K562 (cell line): ENCODE results near the gene PSMB11. TPM values are rescaled to one million over a fixed set of nuclear protein-coding genes. Genes with fewer than 3 reads are reported as not detected.

ENCODE experiments used
- ATAC-seq: fragments of 200-7000 bp; cut with Tn5 transposase; 3 replicates; pipeline ENCODE4 v1.9.1; 2020; ENCODE audit warnings: moderate library complexity
- BruUV-seq: library from RNA; stranded (reverse); fragments of 400-500 nt; replicated peaks from 2 replicates; lab custom pipeline; 2021; lab: Mats Ljungman, UMichigan
- CTCF ChIA-PET: fragments of 300-600 bp; formaldehyde crosslinking; extraction: SDS; loops from one replicate; lab custom pipeline; 2021; ENCODE audit warnings: low intra/inter-chr PET ratio; lab: Yijun Ruan, JAX
- POLR2A ChIA-PET: fragments of 300-600, 350-650 bp; sonication (Branson Sonifier 250); formaldehyde crosslinking; extraction: SDS; loops from one replicate; lab custom pipeline; 2021; ENCODE audit warnings: antibody characterized with exemption, inconsistent platforms; lab: Yijun Ruan, JAX
- DNase-seq, 4 experiments: peaks; one replicate each; pipeline versions ENCODE4 v3.0.0 to v3.0.0-alpha.2; 2011 to 2018; ENCODE audit warnings: low spot score in 3 of 4, mixed read lengths in 3 of 4; ENCODE audit errors: extremely low read depth in 1 of 4
- FAIRE-seq: peaks from 2 replicates; lab custom pipeline; 2011; peaks lifted over from hg19 to GRCh38; lab: Jason Lieb, UNC
- H2AFZ ChIP-seq: 2 replicates; pipeline ENCODE4 v1.6.0; 2011; ENCODE audit warnings: low read depth, low read length, control low read depth, inconsistent platforms
- H3K27ac ChIP-seq: fragments of 200-600 bp; 3 replicates; pipeline ENCODE4 v1.8.0; 2011; ENCODE audit warnings: low read depth, mild to moderate bottlenecking, control low read depth, inconsistent platforms, low read length, moderate library complexity, mixed read lengths; ENCODE audit errors: extremely low read depth
- H3K27me3 ChIP-seq, 2 experiments: fragments of 300-600 bp in 1 of 2; 2 replicates in 1 of 2; 3 replicates in 1 of 2; pipeline versions ENCODE4 v1.6.0 to v1.8.0; 2011; ENCODE audit warnings: inconsistent platforms in 2 of 2, low read length in 2 of 2, mild to moderate bottlenecking in 1 of 2, mixed read lengths in 1 of 2, moderate library complexity in 1 of 2; ENCODE audit not compliant: control insufficient read depth in 2 of 2, insufficient read depth in 2 of 2
- H3K36me3 ChIP-seq: fragments of 300-600 bp; 3 replicates; pipeline ENCODE4 v1.8.0; 2011; ENCODE audit warnings: mild to moderate bottlenecking, low read length, inconsistent platforms; ENCODE audit not compliant: control insufficient read depth, insufficient read depth
- H3K4me1 ChIP-seq, 2 experiments: fragments of 200-600 bp in 1 of 2; replicated peaks in 1 of 2; 2 replicates in 1 of 2; 3 replicates in 1 of 2; pipeline versions ENCODE4 v1.5.1 to v1.8.0; 2011; ENCODE audit warnings: inconsistent platforms in 2 of 2, low read length in 2 of 2, mild to moderate bottlenecking in 1 of 2, mixed read lengths in 1 of 2, moderate library complexity in 1 of 2; ENCODE audit not compliant: control insufficient read depth in 2 of 2, insufficient read depth in 2 of 2
- H3K4me2 ChIP-seq: 2 replicates; pipeline ENCODE4 v1.6.1; 2011; ENCODE audit warnings: low read length, control low read depth, inconsistent platforms, mixed read lengths; ENCODE audit not compliant: insufficient read depth
- H3K4me3 ChIP-seq: fragments of 200-600 bp; sonication (generic), shearing (Covaris generic); 2 replicates; pipeline ENCODE4 v1.5.1; 2016; ENCODE audit warnings: control low read depth, inconsistent platforms
- H3K79me2 ChIP-seq: fragments of 200-600 bp; 3 replicates; pipeline ENCODE4 v1.8.0; 2011; ENCODE audit warnings: low read length, inconsistent platforms; ENCODE audit not compliant: control insufficient read depth, insufficient read depth
- H3K9ac ChIP-seq, 2 experiments: 2 replicates each; pipeline versions ENCODE4 v1.6.0 to v1.6.1; 2011; ENCODE audit warnings: low read depth in 2 of 2, low read length in 2 of 2, control low read depth in 1 of 2, inconsistent platforms in 1 of 2, mild to moderate bottlenecking in 1 of 2, mixed read lengths in 1 of 2; ENCODE audit not compliant: insufficient read depth in 1 of 2
- H3K9me1 ChIP-seq: one replicate; pipeline ENCODE4 v1.6.0; 2011; ENCODE audit warnings: inconsistent platforms, mild to moderate bottlenecking, low read length, moderate library complexity; ENCODE audit not compliant: control insufficient read depth, insufficient read depth
- H3K9me3 ChIP-seq: replicated peaks from 2 replicates; pipeline ENCODE4 v1.5.1; 2011; ENCODE audit warnings: low read depth, low read length, inconsistent platforms; ENCODE audit not compliant: control insufficient read depth, insufficient read depth
- H4K20me1 ChIP-seq: replicated peaks from 2 replicates; pipeline ENCODE4 v1.6.1; 2011; ENCODE audit warnings: low read length, inconsistent platforms, mixed read lengths; ENCODE audit not compliant: control insufficient read depth, insufficient read depth
- ESRRA ChIP-seq: fragments of 450-650 bp; IDR thresholded peaks from 2 replicates; pipeline ENCODE4 v1.6.1; 2014; ENCODE audit warnings: low read depth, mild to moderate bottlenecking, moderate library complexity, borderline replicate concordance
- HDAC1 ChIP-seq, 2 experiments: fragments of 450-650 bp; IDR thresholded peaks; 2 replicates each; pipeline ENCODE4 v1.6.1; 2016 to 2017; ENCODE audit warnings: inconsistent platforms in 1 of 2, mild to moderate bottlenecking in 1 of 2, moderate library complexity in 1 of 2
- HNRNPK ChIP-seq: fragments of 200-400 bp; formaldehyde crosslinking; IDR thresholded peaks from one replicate; pipeline ENCODE4 v1.6.1; 2018; ENCODE audit warnings: mild to moderate bottlenecking, low read depth, low read length; ENCODE audit not compliant: poor library complexity, severe bottlenecking
- MYBL2 ChIP-seq, 2 experiments: fragments of 450-650 bp in 1 of 2; sonication (generic) in 1 of 2; formaldehyde crosslinking in 1 of 2; IDR thresholded peaks; 2 replicates each; pipeline versions ENCODE4 v1.6.1 to v1.8.1; 2017 to 2022; ENCODE audit warnings: borderline replicate concordance in 1 of 2, inconsistent platforms in 1 of 2, low read depth in 1 of 2, mild to moderate bottlenecking in 1 of 2, missing genetic modification reagents in 1 of 2, moderate library complexity in 1 of 2
- NFRKB ChIP-seq: fragments of 450-650 bp; IDR thresholded peaks from 2 replicates; pipeline ENCODE4 v1.6.1; 2016; ENCODE audit warnings: low read depth
- SMAD1 ChIP-seq: fragments of 150-350 bp; IDR thresholded peaks from 2 replicates; pipeline ENCODE4 v1.6.1; 2014; ENCODE audit warnings: low read length, low read depth; ENCODE audit not compliant: partially characterized antibody
- ZBTB40 ChIP-seq, 2 experiments: fragments of 450-650 bp in 1 of 2; sonication (generic) in 1 of 2; formaldehyde crosslinking in 1 of 2; IDR thresholded peaks; 2 replicates each; pipeline versions ENCODE4 v1.7.1 to v1.9.0; 2016 to 2022; ENCODE audit warnings: inconsistent platforms in 1 of 2, mild to moderate bottlenecking in 1 of 2, missing genetic modification reagents in 1 of 2
- WGBS: fragments of 100-300 bp; shearing (Covaris generic); methylation state at CpG from one replicate; pipeline ENCODE4 v1.1.6; 2016; ENCODE audit warnings: low coverage, mixed read lengths; ENCODE audit not compliant: insufficient coverage; ENCODE audit errors: missing lambda C conversion rate; 5-methylcytosine and 5-hydroxymethylcytosine counted together
- in situ Hi-C: fragments of 300-500 bp; cut with MboI; formaldehyde crosslinking; loops from 4 replicates; pipeline ENCODE4 v1.15.0; 2018; ENCODE audit warnings: inconsistent platforms, mixed read lengths
- intact Hi-C: fragments of 100-400 bp; cut with micrococcal nuclease; formaldehyde crosslinking; loops from 2 replicates; pipeline ENCODE4 v1.14.2; 2022
- polyA plus RNA-seq, 8 experiments: library from polyadenylated mRNA; depleted of rRNA in 4 of 8; stranded (reverse) in 5 of 8; unstranded in 3 of 8; fragments of >200 nt; fragmentation: Nextera tagmentation in 2 of 8; fragmentation: Illumina TruSeq in 1 of 8; extraction: Ambion mirVana in 2 of 8; extraction: Trizol in 1 of 8; gene quantifications; 2 replicates each; pipeline versions ENCODE4 v1.2.1 to v1.2.3, GENCODE V29; 2011 to 2014; ENCODE audit warnings: inconsistent platforms in 1 of 8, missing spikeins in 1 of 8
- total RNA-seq, 7 experiments: library from RNA; depleted of rRNA in 6 of 7; stranded (reverse); fragments of >200 nt in 6 of 7; fragmentation: Illumina TruSeq in 2 of 7; extraction: Trizol in 2 of 7; gene quantifications; 2 replicates each; pipeline versions ENCODE4 v1.2.1 to v1.2.3, GENCODE V29; 2011 to 2021; ENCODE audit warnings: low replicate concordance in 1 of 7

The PSMB11 gene
- total and polyA plus RNA-seq, 9 of the 15 experiments (the other 6 are each of a cell fraction or from before 2014, with no cell fraction given): not detected

GRCh38 chr14:23009939-23010726, 31.9 kb upstream of the PSMB11 start, which contains the start of gene C14orf93:
Gene C14orf93 (minus strand): TSS chr14:23010143. CDS start chr14:22999023, 11,120 bp downstream.
- Histone ChIP-seq H3K4me3 (peak within 1 kb of the TSS; percentile 43), H3K4me2 (peak within 1 kb of the TSS; percentile 84), H3K27ac (peak within 1 kb of the TSS; percentile 97), H3K9ac (peak within 1 kb of the TSS; percentile 83 to 92), H3K4me1 (peaks cover 20 to 38% of the 10 kb centered on the region in 2 experiments), H4K20me1 (no peaks in the 10 kb centered on the region), H3K9me1 (no peaks in the 10 kb centered on the region), H2AFZ (peak within 1 kb of the TSS; percentile 92), H3K36me3 (no peaks in the 10 kb centered on the region), H3K9me3 (no peaks in the 10 kb centered on the region), H3K27me3 (no peaks in the 10 kb centered on the region), H3K79me2 (peaks cover 41% of the 10 kb centered on the region)
- intact Hi-C loops: no loop called here
- FAIRE-seq: peak; percentile 54
- in situ Hi-C loops: no loop called here
- no TSS peak for BruUV-seq
- peak; percentile 90 to 93 (median 92) for DNase-seq
- 2% methylated on average over 33 of the region's 40 CpGs for WGBS
- ATAC-seq: peak; percentile 62
- ChIA-PET CTCF (no interaction called here), POLR2A (interaction anchor here (0.7 to 4.0 kb wide), 2 partner anchors 13 to 24 kb away, joined by 4 to 44 read pairs; partner anchors contain the start of gene PSMB5)
- TF ChIP-seq ESRRA: peak; percentile 19; the same call in 1 of the 2 replicates
- TF ChIP-seq HDAC1 (IDR thresholded peaks at IDR 0.05): peak in 1 of 2 experiments; percentile 66; a peak in 2 of 4 replicates
- TF ChIP-seq ZBTB40 (IDR thresholded peaks at IDR 0.05): peak; percentile 31
- TF ChIP-seq ZBTB40 (CRISPR knock-in tag; IDR thresholded peaks at IDR 0.05): no peak
- no peak for TF ChIP-seq MYBL2 (IDR thresholded peaks at IDR 0.05; ENCODE audit: low read depth)
- TF ChIP-seq MYBL2 (CRISPR knock-in tag; IDR thresholded peaks at IDR 0.05; ENCODE audit: borderline replicate concordance): no peak
- no peak for TF ChIP-seq HNRNPK
- peak; percentile 48 for TF ChIP-seq SMAD1
- peak; percentile 48 for TF ChIP-seq NFRKB
